Keratinocyte (primary cell): Measurements from ENCODE around the gene ITPR1. TPM values are rescaled to one million over a fixed set of nuclear protein-coding genes. Genes with fewer than 3 reads are reported as not detected.

ENCODE experiments used
- DNase-seq: peaks from one replicate; pipeline ENCODE4 v3.0.0-alpha.2; 2011; ENCODE audit warnings: low read depth, missing footprints, low spot score
- FAIRE-seq: peaks from 2 replicates; lab custom pipeline; 2011; peaks lifted over from hg19 to GRCh38; lab: Jason Lieb, UNC
- H2AFZ ChIP-seq: 2 replicates; pipeline ENCODE4 v1.6.0; 2012; ENCODE audit warnings: low read length, control low read depth, inconsistent platforms; ENCODE audit not compliant: control insufficient read depth
- H3K27ac ChIP-seq: 2 replicates; pipeline ENCODE4 v1.5.1; 2011; ENCODE audit warnings: low read length; ENCODE audit not compliant: control insufficient read depth, insufficient read depth
- H3K27me3 ChIP-seq: 3 replicates; pipeline ENCODE4 v1.6.0; 2011; ENCODE audit warnings: low read length; ENCODE audit not compliant: control insufficient read depth, insufficient read depth; ENCODE audit errors: extremely low read depth
- H3K36me3 ChIP-seq, 2 experiments: 2 replicates in 1 of 2; 3 replicates in 1 of 2; pipeline ENCODE4 v1.5.1; 2011; ENCODE audit warnings: low read length in 2 of 2, mild to moderate bottlenecking in 1 of 2; ENCODE audit not compliant: control insufficient read depth in 2 of 2, insufficient read depth in 2 of 2; ENCODE audit errors: extremely low read depth in 1 of 2
- H3K4me1 ChIP-seq: 3 replicates; pipeline ENCODE4 v1.5.1; 2011; ENCODE audit warnings: low read length; ENCODE audit not compliant: control insufficient read depth, insufficient read depth; ENCODE audit errors: extremely low read depth
- H3K4me2 ChIP-seq: 3 replicates; pipeline ENCODE4 v1.6.0; 2011; ENCODE audit warnings: low read depth, low read length; ENCODE audit not compliant: control insufficient read depth, insufficient read depth; ENCODE audit errors: extremely low read depth
- H3K4me3 ChIP-seq, 3 experiments: fragments of 200-600 bp in 1 of 3; sonication (generic) in 1 of 3; 2 replicates in 2 of 3; 3 replicates in 1 of 3; pipeline ENCODE4 v1.5.1; 2011 to 2016; ENCODE audit warnings: low read length in 3 of 3, mild to moderate bottlenecking in 3 of 3, control low read depth in 2 of 3, inconsistent platforms in 1 of 3, low read depth in 1 of 3, mixed read lengths in 1 of 3, mixed run types in 1 of 3, moderate library complexity in 1 of 3; ENCODE audit not compliant: control insufficient read depth in 2 of 3, insufficient read depth in 2 of 3; ENCODE audit errors: extremely low read depth in 1 of 3
- H3K79me2 ChIP-seq: 2 replicates; pipeline ENCODE4 v1.6.0; 2012; ENCODE audit warnings: low read length; ENCODE audit not compliant: control insufficient read depth, insufficient read depth
- H3K9ac ChIP-seq: 3 replicates; pipeline ENCODE4 v1.6.0; 2011; ENCODE audit warnings: low read length; ENCODE audit not compliant: control insufficient read depth, insufficient read depth; ENCODE audit errors: extremely low read depth
- H3K9me1 ChIP-seq: 3 replicates; pipeline ENCODE4 v1.6.0; 2011; ENCODE audit warnings: low read length; ENCODE audit not compliant: control insufficient read depth, insufficient read depth; ENCODE audit errors: extremely low read depth
- H3K9me3 ChIP-seq: 2 replicates; pipeline ENCODE4 v1.5.1; 2012; ENCODE audit warnings: low read depth, low read length; ENCODE audit not compliant: control insufficient read depth
- H4K20me1 ChIP-seq: 3 replicates; pipeline ENCODE4 v1.6.0; 2011; ENCODE audit warnings: low read length; ENCODE audit not compliant: control insufficient read depth, insufficient read depth; ENCODE audit errors: extremely low read depth
- EZH2 ChIP-seq: IDR thresholded peaks from one replicate; pipeline ENCODE4 v1.6.1; 2012; ENCODE audit warnings: inconsistent platforms, mild to moderate bottlenecking, low read length, moderate library complexity
- dilution Hi-C: fragments of 300-500 bp; cut with MboI; formaldehyde crosslinking; loops from one replicate; pipeline ENCODE4 v1.7.0; 2020; ENCODE audit warnings: low sequenced_read_pairs; ENCODE audit not compliant: extremely low pct_ligation_motif_present
- polyA plus RNA-seq, 5 experiments: library from polyadenylated mRNA; depleted of rRNA in 3 of 5; stranded (reverse) in 3 of 5; stranded (forward) in 1 of 5; unstranded in 1 of 5; fragments of >200 nt; gene quantifications; 1 replicate in 1 of 5; 2 replicates in 3 of 5; 3 replicates in 1 of 5; pipeline versions ENCODE4 v1.2.1 to v1.2.3, GENCODE V29; 2011 to 2012; ENCODE audit warnings: missing spikeins in 2 of 5, low read depth in 1 of 5, low replicate concordance in 1 of 5
- TF ChIP-seq, protein P1 (sequence below), 3 experiments: IDR thresholded peaks in 1 of 3; conservative IDR thresholded peaks in 1 of 3; optimal IDR thresholded peaks in 1 of 3; 2 replicates in 2 of 3; 3 replicates in 1 of 3; pipeline versions ENCODE3 to v1.5.1; 2011; ENCODE audit warnings: low read length in 3 of 3, mild to moderate bottlenecking in 3 of 3, moderate library complexity in 2 of 3, control low read depth in 1 of 3, inconsistent platforms in 1 of 3; ENCODE audit not compliant: insufficient read depth in 2 of 3; ENCODE audit errors: extremely low read depth in 1 of 3

The ITPR1 gene
- polyA plus RNA-seq, 1 donor (not counting 4 experiments of a cell fraction or from before 2014, with no cell fraction given), result 3.5 TPM

- Histone ChIP-seq H3K36me3 (no peaks in the 10 kb centered on the region), H3K9ac (no peak overlapping the region), H3K27me3 (no peaks in the 10 kb centered on the region), H3K9me3 (peaks cover 2% of the 10 kb centered on the region), H3K4me1 (no peaks in the 10 kb centered on the region), H3K4me3 (no peak overlapping the region), H3K79me2 (no peaks in the 10 kb centered on the region), H3K27ac (no peak overlapping the region), H3K4me2 (no peak overlapping the region), H2AFZ (no peak overlapping the region), H3K9me1 (no peaks in the 10 kb centered on the region), H4K20me1 (no peaks in the 10 kb centered on the region)
- dilution Hi-C loops, result no loop called here
- DNase-seq (no peak), FAIRE-seq (no peak)
- TF ChIP-seq, protein P1, sequence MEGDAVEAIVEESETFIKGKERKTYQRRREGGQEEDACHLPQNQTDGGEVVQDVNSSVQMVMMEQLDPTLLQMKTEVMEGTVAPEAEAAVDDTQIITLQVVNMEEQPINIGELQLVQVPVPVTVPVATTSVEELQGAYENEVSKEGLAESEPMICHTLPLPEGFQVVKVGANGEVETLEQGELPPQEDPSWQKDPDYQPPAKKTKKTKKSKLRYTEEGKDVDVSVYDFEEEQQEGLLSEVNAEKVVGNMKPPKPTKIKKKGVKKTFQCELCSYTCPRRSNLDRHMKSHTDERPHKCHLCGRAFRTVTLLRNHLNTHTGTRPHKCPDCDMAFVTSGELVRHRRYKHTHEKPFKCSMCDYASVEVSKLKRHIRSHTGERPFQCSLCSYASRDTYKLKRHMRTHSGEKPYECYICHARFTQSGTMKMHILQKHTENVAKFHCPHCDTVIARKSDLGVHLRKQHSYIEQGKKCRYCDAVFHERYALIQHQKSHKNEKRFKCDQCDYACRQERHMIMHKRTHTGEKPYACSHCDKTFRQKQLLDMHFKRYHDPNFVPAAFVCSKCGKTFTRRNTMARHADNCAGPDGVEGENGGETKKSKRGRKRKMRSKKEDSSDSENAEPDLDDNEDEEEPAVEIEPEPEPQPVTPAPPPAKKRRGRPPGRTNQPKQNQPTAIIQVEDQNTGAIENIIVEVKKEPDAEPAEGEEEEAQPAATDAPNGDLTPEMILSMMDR (optimal IDR thresholded peaks at IDR 0.05 in 1 of 3, IDR thresholded peaks at IDR 0.05 in 1 of 3, conservative IDR thresholded peaks at IDR 0.05 in 1 of 3; ENCODE audit: extremely low read depth in 1 of 3, insufficient read depth in 2 of 3, low read length in 3 of 3), result no peak
Observed at GRCh38 chr3:4816306-4816705, 323.2 kb downstream of the ITPR1 start.

DNA sequence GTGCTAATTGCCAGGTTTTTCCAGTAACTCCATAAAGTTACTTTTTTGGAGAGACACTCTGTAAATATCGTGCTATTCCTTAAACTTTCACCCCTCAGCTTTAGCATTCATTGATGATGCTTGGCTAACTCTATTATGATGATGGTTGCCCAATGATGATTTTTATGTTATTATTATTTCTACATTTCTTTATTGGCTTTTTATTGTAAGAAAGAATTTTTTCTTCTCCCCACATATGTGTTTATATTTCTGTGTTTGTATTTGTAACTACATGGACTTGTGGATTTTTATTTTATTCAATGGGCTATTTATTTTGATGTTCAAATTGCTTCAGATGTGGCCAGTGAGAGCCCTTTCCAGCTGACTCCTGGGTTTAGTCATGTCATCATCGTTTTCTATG is 323.6 kb downstream of the ITPR1 start:
- H3K27me3 ChIP-seq, result no peaks in the 10 kb centered on the region
- no peaks in the 10 kb centered on the region for H3K79me2 ChIP-seq
- dilution Hi-C loops, result no loop called here
- H3K4me2 ChIP-seq, result no peak overlapping the region
- peaks cover 2% of the 10 kb centered on the region for H3K9me3 ChIP-seq
- no peaks in the 10 kb centered on the region for H3K4me1 ChIP-seq
- no peak overlapping the region for H3K27ac ChIP-seq
- TF ChIP-seq EZH2, result no peak
- TF ChIP-seq, protein P1 (optimal IDR thresholded peaks at IDR 0.05 in 1 of 3, IDR thresholded peaks at IDR 0.05 in 1 of 3, conservative IDR thresholded peaks at IDR 0.05 in 1 of 3; ENCODE audit: extremely low read depth in 1 of 3, insufficient read depth in 2 of 3, low read length in 3 of 3), result no peak
- no peak overlapping the region for H2AFZ ChIP-seq
- H3K9ac ChIP-seq, result no peak overlapping the region
- H3K4me3 ChIP-seq, result no peak overlapping the region
- H4K20me1 ChIP-seq, result no peaks in the 10 kb centered on the region
- FAIRE-seq (no peak), DNase-seq (no peak)
- no peaks in the 10 kb centered on the region for H3K9me1 ChIP-seq
- no peaks in the 10 kb centered on the region for H3K36me3 ChIP-seq
